Skeletal muscle tissue (tissue), 4 donors: ENCODE data around the gene PALD1. TPM values are rescaled to one million over a fixed set of nuclear protein-coding genes. Genes with fewer than 3 reads are reported as not detected.

Source experiments
- H3K27ac ChIP-seq: one replicate; pipeline ENCODE4 v1.7.0; 2013; ENCODE audit warnings: mild to moderate bottlenecking, low read depth, low read length, inconsistent platforms
- H3K27me3 ChIP-seq, 3 donors: one replicate each; pipeline ENCODE4 v1.7.0; 2013; ENCODE audit warnings: low read length in 3 of 3; ENCODE audit not compliant: control insufficient read depth in 3 of 3, insufficient read depth in 3 of 3
- H3K36me3 ChIP-seq, 3 donors: one replicate each; pipeline ENCODE4 v1.7.0; 2013; ENCODE audit warnings: low read length in 3 of 3; ENCODE audit not compliant: control insufficient read depth in 3 of 3, insufficient read depth in 3 of 3
- H3K4me1 ChIP-seq, 3 donors: one replicate each; pipeline ENCODE4 v1.7.0; 2013; ENCODE audit warnings: low read length in 3 of 3, mild to moderate bottlenecking in 3 of 3; ENCODE audit not compliant: control insufficient read depth in 3 of 3, insufficient read depth in 3 of 3
- H3K4me3 ChIP-seq, 3 donors: one replicate each; pipeline ENCODE4 v1.7.0; 2013; ENCODE audit warnings: low read length in 3 of 3
- H3K9ac ChIP-seq, 3 donors: one replicate each; pipeline ENCODE4 v1.7.0; 2013; ENCODE audit warnings: low read length in 3 of 3, mild to moderate bottlenecking in 3 of 3, moderate library complexity in 2 of 3, low read depth in 1 of 3
- H3K9me3 ChIP-seq, 3 donors: one replicate each; pipeline ENCODE4 v1.7.0; 2013; ENCODE audit warnings: low read length in 3 of 3; ENCODE audit not compliant: control insufficient read depth in 3 of 3
- total RNA-seq: library from RNA; depleted of rRNA; stranded (reverse); fragments of >200 nt; gene quantifications from one replicate; pipeline ENCODE4 v1.2.3, GENCODE V29; 2014
- donor health status: Osteomylitis.

PALD1 gene
- total RNA-seq, 1 donor from 2014 or later, result 15.7 TPM

GRCh38 chr10:70494966-70495365 lies 16.4 kb downstream of the PALD1 start:
- no peaks in the 10 kb centered on the region for H3K9me3 ChIP-seq
- H3K27me3 ChIP-seq, result no peaks in the 10 kb centered on the region
- H3K27ac ChIP-seq, result no peak overlapping the region
- H3K36me3 ChIP-seq, result peaks cover 0 to 2% (median 0%) of the 10 kb centered on the region in 3 donors
- no peak overlapping the region for H3K4me3 ChIP-seq
- peaks cover 10 to 30% (median 17%) of the 10 kb centered on the region in 3 donors for H3K4me1 ChIP-seq
- no peak overlapping the region for H3K9ac ChIP-seq

GRCh38 chr10:70495691-70496261 lies 17.2 kb downstream of the PALD1 start:
- Histone ChIP-seq H3K4me3 (no peak overlapping the region), H3K4me1 (peaks cover 14 to 38% (median 25%) of the 10 kb centered on the region in 3 donors), H3K27ac (no peak overlapping the region), H3K9ac (no peak overlapping the region), H3K36me3 (peaks cover 0 to 2% (median 0%) of the 10 kb centered on the region in 3 donors), H3K9me3 (no peaks in the 10 kb centered on the region), H3K27me3 (no peaks in the 10 kb centered on the region)

GRCh38 chr10:70496341-70497119 lies 18.0 kb downstream of the PALD1 start:
- Histone ChIP-seq H3K4me3 (no peak overlapping the region), H3K36me3 (peaks cover 0 to 2% (median 0%) of the 10 kb centered on the region in 3 donors), H3K27me3 (no peaks in the 10 kb centered on the region), H3K9ac (no peak overlapping the region), H3K9me3 (no peaks in the 10 kb centered on the region), H3K27ac (no peak overlapping the region), H3K4me1 (peaks cover 14 to 44% (median 30%) of the 10 kb centered on the region in 3 donors)

- H3K4me3 ChIP-seq, result no peak overlapping the region
- H3K9ac ChIP-seq, result no peak overlapping the region
- no peaks in the 10 kb centered on the region for H3K9me3 ChIP-seq
- peaks cover 0 to 2% (median 0%) of the 10 kb centered on the region in 3 donors for H3K36me3 ChIP-seq
- peaks cover 16 to 44% (median 30%) of the 10 kb centered on the region in 3 donors for H3K4me1 ChIP-seq
- H3K27me3 ChIP-seq, result no peaks in the 10 kb centered on the region
- H3K27ac ChIP-seq, result no peak overlapping the region
Measured at GRCh38 chr10:70497120-70497545, 18.6 kb downstream of the PALD1 start.

GRCh38 chr10:70498970-70499835 lies 20.6 kb downstream of the PALD1 start:
- no peak overlapping the region for H3K27ac ChIP-seq

GRCh38 chr10:70499836-70500167 lies 21.2 kb downstream of the PALD1 start:
- no peak overlapping the region for H3K9ac ChIP-seq
- H3K4me1 ChIP-seq, result peaks cover 12 to 25% (median 19%) of the 10 kb centered on the region in 3 donors
- no peak overlapping the region for H3K4me3 ChIP-seq
- no peaks in the 10 kb centered on the region for H3K9me3 ChIP-seq
- H3K27ac ChIP-seq, result no peak overlapping the region
- no peaks in the 10 kb centered on the region for H3K36me3 ChIP-seq
- no peaks in the 10 kb centered on the region for H3K27me3 ChIP-seq

More at GRCh38 chr10:70498970-70499835, 20.6 kb downstream of the PALD1 start:
- Histone ChIP-seq H3K27me3 (no peaks in the 10 kb centered on the region), H3K36me3 (no peaks in the 10 kb centered on the region), H3K9ac (no peak overlapping the region), H3K4me3 (no peak overlapping the region), H3K9me3 (no peaks in the 10 kb centered on the region), H3K4me1 (peaks cover 12 to 29% (median 19%) of the 10 kb centered on the region in 3 donors)

- H3K27me3 ChIP-seq, result no peaks in the 10 kb centered on the region
- no peaks in the 10 kb centered on the region for H3K9me3 ChIP-seq
- H3K4me1 ChIP-seq, result peaks cover 12 to 25% (median 19%) of the 10 kb centered on the region in 3 donors
- no peak overlapping the region for H3K9ac ChIP-seq
- H3K36me3 ChIP-seq, result no peaks in the 10 kb centered on the region
- peak overlapping the region in 1 of 3 donors; percentile 22 for H3K4me3 ChIP-seq
- H3K27ac ChIP-seq, result peak overlapping the region; percentile 54
Measured at GRCh38 chr10:70500368-70500767, 21.8 kb downstream of the PALD1 start.

- Histone ChIP-seq H3K27me3 (no peaks in the 10 kb centered on the region), H3K4me3 (peak overlapping the region in 1 of 3 donors; percentile 22), H3K9ac (peak overlapping the region in 1 of 3 donors; percentile 6), H3K36me3 (no peaks in the 10 kb centered on the region), H3K27ac (peak overlapping the region; percentile 54), H3K9me3 (no peaks in the 10 kb centered on the region), H3K4me1 (peaks cover 12 to 25% (median 19%) of the 10 kb centered on the region in 3 donors)
Measured at GRCh38 chr10:70500812-70501301, 22.3 kb downstream of the PALD1 start.

GRCh38 chr10:70502406-70502805 lies 23.8 kb downstream of the PALD1 start:
- Histone ChIP-seq H3K9me3 (no peaks in the 10 kb centered on the region), H3K4me3 (no peak overlapping the region), H3K4me1 (peaks cover 12 to 22% (median 19%) of the 10 kb centered on the region in 3 donors), H3K27ac (no peak overlapping the region), H3K27me3 (no peaks in the 10 kb centered on the region), H3K36me3 (no peaks in the 10 kb centered on the region), H3K9ac (no peak overlapping the region)
